Parathyroid adenoma (tissue), 2 donors: Measurements from ENCODE around the gene PCDHA9.
"Not testable (repeated sequence)": the region's sequence is repeated elsewhere in the genome, so short reads cannot be mapped to it uniquely, and the experiment has no call there.

ENCODE experiments used
- H2AFZ ChIP-seq: fragments of 300-600 bp; sonication (generic); one replicate; pipeline ENCODE4 v1.7.0; 2017; ENCODE audit warnings: antibody characterized with exemption, mild to moderate bottlenecking
- H3K27ac ChIP-seq: fragments of 300-600 bp; sonication (generic); one replicate; pipeline ENCODE4 v1.7.0; 2017
- H3K27me3 ChIP-seq: fragments of 300-600 bp; sonication (generic); one replicate; pipeline ENCODE4 v1.7.0; 2017; ENCODE audit warnings: low read length; ENCODE audit not compliant: control insufficient read depth, insufficient read depth
- H3K36me3 ChIP-seq: fragments of 300-600 bp; sonication (generic); one replicate; pipeline ENCODE4 v1.7.0; 2017; ENCODE audit warnings: low read length; ENCODE audit not compliant: control insufficient read depth, insufficient read depth
- H3K4me1 ChIP-seq: fragments of 300-600 bp; sonication (generic); one replicate; pipeline ENCODE4 v1.7.0; 2017; ENCODE audit warnings: control low read depth
- H3K4me2 ChIP-seq: fragments of 300-600 bp; sonication (generic); one replicate; pipeline ENCODE4 v1.7.0; 2017; ENCODE audit warnings: low read length
- H3K4me3 ChIP-seq: fragments of 300-600 bp; sonication (generic); one replicate; pipeline ENCODE4 v1.7.0; 2017; ENCODE audit warnings: low read depth, low read length
- H3K79me2 ChIP-seq: fragments of 300-600 bp; sonication (generic); one replicate; pipeline ENCODE4 v1.7.0; 2017; ENCODE audit warnings: control low read depth
- H3K9ac ChIP-seq: fragments of 300-600 bp; sonication (generic); one replicate; pipeline ENCODE4 v1.7.0; 2017; ENCODE audit warnings: mild to moderate bottlenecking
- H3K9me3 ChIP-seq: fragments of 300-600 bp; sonication (generic); one replicate; pipeline ENCODE4 v1.7.0; 2017; ENCODE audit warnings: low read length; ENCODE audit not compliant: control insufficient read depth
- CTCF ChIP-seq: fragments of 300-600 bp; sonication (generic); IDR thresholded peaks from one replicate; pipeline ENCODE4 v1.7.0; 2017; ENCODE audit warnings: antibody characterized with exemption, mild to moderate bottlenecking
- donor health status: primary hyperparathyroidism.

Gene PCDHA9

GRCh38 chr5:140833993-140834392 lies 14.2 kb upstream of the PCDHA9 start, which contains the start of gene PCDHA7:
Gene PCDHA7, plus strand, starts transcription at chr5:140834269. Its CDS starts 115 bp downstream, at chr5:140834384.
- H3K4me3 ChIP-seq, result no peak within 1 kb of the TSS
- H3K4me2 ChIP-seq, result no peak within 1 kb of the TSS
- H3K27ac ChIP-seq, result no peak within 1 kb of the TSS
- H3K4me1 ChIP-seq, result no peaks in the 10 kb centered on the region
- no peak within 1 kb of the TSS for H2AFZ ChIP-seq
- H3K79me2 ChIP-seq, result no peaks in the 10 kb centered on the region
- no peaks in the 10 kb centered on the region for H3K36me3 ChIP-seq
- no peak for TF ChIP-seq CTCF
- H3K27me3 ChIP-seq, result no peaks in the 10 kb centered on the region
- H3K9ac ChIP-seq, result no peak within 1 kb of the TSS
- H3K9me3 ChIP-seq, result no peaks in the 10 kb centered on the region

- H3K79me2 ChIP-seq, H3K27me3 ChIP-seq, H3K4me1 ChIP-seq, H2AFZ ChIP-seq, H3K27ac ChIP-seq, H3K4me2 ChIP-seq, H3K36me3 ChIP-seq, H3K9ac ChIP-seq, H3K9me3 ChIP-seq, H3K4me3 ChIP-seq: not testable (repeated sequence)
Observed at GRCh38 chr5:140834439-140835008, 13.7 kb upstream of the PCDHA9 start.

GRCh38 chr5:140835622-140836510 lies 12.3 kb upstream of the PCDHA9 start:
- Histone ChIP-seq H3K79me2 (no peaks in the 10 kb centered on the region), H2AFZ (no peak overlapping the region), H3K4me3 (no peak overlapping the region), H3K4me1 (no peaks in the 10 kb centered on the region), H3K9me3 (no peaks in the 10 kb centered on the region), H3K27me3 (no peaks in the 10 kb centered on the region), H3K9ac (no peak overlapping the region), H3K4me2 (no peak overlapping the region), H3K27ac (no peak overlapping the region), H3K36me3 (no peaks in the 10 kb centered on the region)
- TF ChIP-seq CTCF, result no peak

GRCh38 chr5:140840978-140841962 lies 6.9 kb upstream of the PCDHA9 start, which contains the start of gene PCDHA8:
Gene PCDHA8, plus strand, starts transcription at chr5:140841187. Its CDS starts 135 bp downstream, at chr5:140841322.
- Histone ChIP-seq H3K27me3 (no peaks in the 10 kb centered on the region), H3K4me3 (no peak within 1 kb of the TSS), H3K4me2 (no peak within 1 kb of the TSS), H3K9ac (no peak within 1 kb of the TSS), H3K4me1 (no peaks in the 10 kb centered on the region), H2AFZ (no peak within 1 kb of the TSS), H3K79me2 (no peaks in the 10 kb centered on the region), H3K27ac (no peak within 1 kb of the TSS), H3K9me3 (no peaks in the 10 kb centered on the region), H3K36me3 (no peaks in the 10 kb centered on the region)
- TF ChIP-seq CTCF, result no peak
